Sigmoid colon (tissue), 7 donors: ENCODE results near the gene GABRR3. TPM values are rescaled to one million over a fixed set of nuclear protein-coding genes. Genes with fewer than 3 reads are reported as not detected.

ENCODE experiments used
- DNase-seq: peaks from one replicate; pipeline ENCODE4 v3.0.0-alpha.2; 2019
- H3K27ac ChIP-seq, 4 donors: fragments of 200-600 bp; sonication (generic); one replicate each; pipeline ENCODE4 v1.5.1; 2016 to 2019; ENCODE audit warnings: mild to moderate bottlenecking in 1 of 4
- H3K27me3 ChIP-seq, 3 donors: fragments of 200-600 bp; sonication (generic); one replicate each; pipeline ENCODE4 v1.5.1; 2019; ENCODE audit warnings: mild to moderate bottlenecking in 1 of 3
- H3K36me3 ChIP-seq, 4 donors: fragments of 200-600 bp; sonication (generic); one replicate each; pipeline ENCODE4 v1.5.1; 2016 to 2019
- H3K4me1 ChIP-seq, 4 donors: fragments of 200-600 bp; sonication (generic); one replicate each; pipeline ENCODE4 v1.5.1; 2017 to 2019
- H3K4me3 ChIP-seq, 4 donors: fragments of 200-600 bp; sonication (generic); one replicate each; pipeline ENCODE4 v1.5.1; 2017 to 2019; ENCODE audit warnings: mild to moderate bottlenecking in 2 of 4, moderate library complexity in 1 of 4
- H3K9me3 ChIP-seq, 4 donors: fragments of 200-600 bp in 3 of 4; sonication (generic) in 3 of 4; one replicate each; pipeline versions ENCODE4 v1.5.1 to v1.6.1; 2013 to 2019
- CTCF ChIP-seq, 4 experiments: fragments of 450-650 bp in 3 of 4; fragments of 200-600 bp in 1 of 4; IDR thresholded peaks; one replicate each; pipeline ENCODE4 v1.5.1; 2016 to 2019; ENCODE audit warnings: antibody characterized with exemption in 4 of 4, mild to moderate bottlenecking in 3 of 4, moderate library complexity in 2 of 4
- EP300 ChIP-seq, 4 donors: sonication (generic); formaldehyde crosslinking; IDR thresholded peaks; one replicate each; pipeline ENCODE4 v1.6.1; 2017; ENCODE audit warnings: antibody characterized with exemption in 4 of 4
- POLR2A ChIP-seq, 2 donors: fragments of 450-650 bp; IDR thresholded peaks; one replicate each; pipeline ENCODE4 v1.6.1; 2016; ENCODE audit warnings: antibody characterized with exemption in 2 of 2, mild to moderate bottlenecking in 2 of 2, moderate library complexity in 2 of 2
- POLR2AphosphoS5 ChIP-seq, 4 donors: sonication (generic); formaldehyde crosslinking; IDR thresholded peaks; one replicate each; pipeline ENCODE4 v1.6.1; 2017; ENCODE audit warnings: antibody characterized with exemption in 4 of 4
- WGBS, 2 donors: extraction: QIAGEN DNeasy Blood & Tissue Kit; methylation state at CpG; one replicate each; pipeline ENCODE4 v1.1.7; 2013; 5-methylcytosine and 5-hydroxymethylcytosine counted together
- intact Hi-C: fragments of 100-400 bp; cut with DNase I; formaldehyde crosslinking; loops from one replicate; pipeline ENCODE4 v1.15.1; 2023
- polyA plus RNA-seq, 3 donors: library from polyadenylated mRNA; stranded (reverse); fragments of 200-250 nt; gene quantifications; one replicate each; pipeline ENCODE4 v1.2.3, GENCODE V29; 2013
- total RNA-seq, 4 donors: library from RNA; depleted of rRNA; stranded (reverse); fragments of >200 nt; gene quantifications; one replicate each; pipeline ENCODE4 v1.1.0, GENCODE V29; 2016
- donor health status: healthy with polysubstance abuse.
- donor health status: Bipolar disorder and iron deficiency.
- donor health status: healthy.

The GABRR3 gene
- total and polyA plus RNA-seq, 7 donors, result not detected

- Histone ChIP-seq H3K4me3 (no peak overlapping the region), H3K36me3 (no peaks in the 10 kb centered on the region), H3K4me1 (peaks cover 0 to 13% (median 8%) of the 10 kb centered on the region in 4 donors), H3K27me3 (no peaks in the 10 kb centered on the region), H3K9me3 (no peaks in the 10 kb centered on the region), H3K27ac (no peak overlapping the region)
- 21 to 49% methylated on average over 5 of the region's 5 CpGs for WGBS, 2 donors
- DNase-seq, result no peak
- intact Hi-C loops, result no loop called here
- TF ChIP-seq POLR2A (IDR thresholded peaks at IDR 0.05) (no peak), CTCF (IDR thresholded peaks at IDR 0.05) (no peak), EP300 (IDR thresholded peaks at IDR 0.05) (no peak), POLR2AphosphoS5 (IDR thresholded peaks at IDR 0.05) (no peak)
Observed at GRCh38 chr3:97991293-97991682, 43.8 kb downstream of the GABRR3 start.

GRCh38 chr3:97990624-97991292, 44.4 kb downstream of the GABRR3 start:
- Histone ChIP-seq H3K4me3 (no peak overlapping the region), H3K36me3 (no peaks in the 10 kb centered on the region), H3K27ac (no peak overlapping the region), H3K9me3 (no peaks in the 10 kb centered on the region), H3K27me3 (no peaks in the 10 kb centered on the region), H3K4me1 (peaks cover 0 to 13% (median 8%) of the 10 kb centered on the region in 4 donors)
- no peak for TF ChIP-seq POLR2A (IDR thresholded peaks at IDR 0.05)
- no peak for TF ChIP-seq POLR2AphosphoS5 (IDR thresholded peaks at IDR 0.05)
- no peak for TF ChIP-seq EP300 (IDR thresholded peaks at IDR 0.05)
- TF ChIP-seq CTCF (IDR thresholded peaks at IDR 0.05), result no peak
- no peak for DNase-seq
- intact Hi-C loops, result no loop called here
- 5 to 42% methylated on average over 2 of the region's 2 CpGs for WGBS, 2 donors

GRCh38 chr3:97988784-97989568, 46.1 kb downstream of the GABRR3 start:
- Histone ChIP-seq H3K4me3 (no peak overlapping the region), H3K9me3 (no peaks in the 10 kb centered on the region), H3K27me3 (no peaks in the 10 kb centered on the region), H3K36me3 (no peaks in the 10 kb centered on the region), H3K27ac (no peak overlapping the region), H3K4me1 (peaks cover 0 to 18% (median 10%) of the 10 kb centered on the region in 4 donors)
- 97 to 98% methylated on average over 3 of the region's 3 CpGs for WGBS, 2 donors
- DNase-seq, result no peak
- intact Hi-C loops, result no loop called here
- TF ChIP-seq EP300 (IDR thresholded peaks at IDR 0.05) (no peak), POLR2AphosphoS5 (IDR thresholded peaks at IDR 0.05) (no peak), CTCF (IDR thresholded peaks at IDR 0.05) (no peak), POLR2A (IDR thresholded peaks at IDR 0.05) (no peak)

- H3K4me3 ChIP-seq, result no peak overlapping the region
- no peaks in the 10 kb centered on the region for H3K36me3 ChIP-seq
- no peak for DNase-seq
- TF ChIP-seq POLR2AphosphoS5 (IDR thresholded peaks at IDR 0.05), result no peak
- no peak for TF ChIP-seq EP300 (IDR thresholded peaks at IDR 0.05)
- TF ChIP-seq POLR2A (IDR thresholded peaks at IDR 0.05), result no peak
- TF ChIP-seq CTCF (IDR thresholded peaks at IDR 0.05), result no peak
- 82 to 90% methylated on average over 2 of the region's 2 CpGs for WGBS, 2 donors
- peaks cover 0 to 35% (median 22%) of the 10 kb centered on the region in 4 donors for H3K4me1 ChIP-seq
- H3K27ac ChIP-seq, result no peak overlapping the region
- no peaks in the 10 kb centered on the region for H3K27me3 ChIP-seq
- intact Hi-C loops, result no loop called here
- no peaks in the 10 kb centered on the region for H3K9me3 ChIP-seq
Observed at GRCh38 chr3:97987306-97987705, 47.8 kb downstream of the GABRR3 start.
